Activated CD8-positive, alpha-beta memory T cell treated with anti-CD3 and anti-CD28 coated beads, Interleukin-2, amount 50 U/mL, for 1 hour (primary cell): ENCODE data around the gene UBE2U.
"Not testable (repeated sequence)": the region's sequence is repeated elsewhere in the genome, so short reads cannot be mapped to it uniquely, and the experiment has no call there.

Experiments
- DNase-seq: peaks from one replicate; pipeline ENCODE4 v3.0.0-alpha.2; 2020; ENCODE audit errors: extremely low read depth

The UBE2U gene

GRCh38 chr1:64240206-64240605 is 36.8 kb downstream of the UBE2U start:
- DNase-seq, result no peak

DNA sequence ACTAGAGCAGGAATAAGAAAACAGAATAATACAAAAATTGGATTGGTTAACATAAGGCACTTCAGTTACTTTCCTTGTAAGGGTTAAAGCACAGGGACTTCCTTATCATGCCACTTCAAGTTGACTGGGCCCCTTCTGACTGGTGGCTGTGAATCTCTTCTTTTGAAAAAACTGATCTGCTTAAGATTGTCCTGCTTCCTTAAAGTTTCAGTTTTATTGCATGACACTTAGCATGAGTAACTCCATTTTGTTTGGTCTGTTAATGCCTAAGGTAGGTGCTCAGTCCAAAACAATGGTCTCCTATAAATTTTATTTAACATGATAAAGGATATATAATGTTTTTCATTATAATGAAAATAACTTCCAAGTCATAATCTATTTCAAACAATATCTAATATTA is 37.6 kb downstream of the UBE2U start:
- no peak for DNase-seq

DNA sequence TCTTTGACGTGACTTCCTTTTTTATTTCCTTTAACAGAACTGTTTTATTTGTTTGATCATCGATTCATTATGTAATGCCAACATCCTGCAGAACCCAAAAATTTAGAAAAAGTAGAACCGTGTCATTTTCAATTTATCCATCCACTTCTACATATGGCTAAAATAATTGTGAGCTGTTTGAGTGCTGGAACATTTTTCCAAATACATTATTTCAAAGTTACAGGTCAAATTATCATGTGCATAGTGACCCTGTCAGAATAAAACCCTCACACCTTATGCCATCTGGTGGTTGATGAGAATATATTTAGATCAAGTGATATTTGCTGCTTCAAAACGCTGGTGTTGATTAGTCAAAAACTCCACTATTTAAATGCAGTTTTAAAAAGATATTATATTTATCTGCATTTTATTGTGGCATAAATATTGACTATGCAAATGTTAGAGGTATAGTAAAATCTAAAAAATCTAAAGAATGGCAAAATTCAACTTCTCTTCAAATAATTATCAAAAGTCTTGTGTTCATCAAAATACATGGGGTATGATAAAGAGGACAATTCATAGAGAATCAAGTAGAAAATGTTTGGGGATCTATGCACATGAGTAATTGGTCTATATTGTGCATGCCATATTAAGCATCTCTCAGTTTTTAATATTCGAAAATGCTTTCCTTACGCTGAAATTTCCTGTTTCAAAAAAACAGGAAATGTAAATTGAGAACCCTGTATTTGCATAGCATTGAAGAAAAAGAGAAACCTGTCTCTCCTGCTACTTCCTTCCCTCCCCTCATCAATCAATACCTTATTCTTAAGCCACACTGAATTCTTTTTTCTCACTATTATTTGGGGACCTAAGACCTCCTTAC is 39.7 kb downstream of the UBE2U start:
- DNase-seq, result no peak

GRCh38 chr1:64243757-64244080 is 40.3 kb downstream of the UBE2U start:
- DNase-seq, result no peak

GRCh38 chr1:64245495-64245894 is 42.1 kb downstream of the UBE2U start:
- DNase-seq, result no peak

- no peak for DNase-seq
These were observed 43.0 kb downstream of the UBE2U start for GRCh38 chr1:64246294-64246917.

DNA sequence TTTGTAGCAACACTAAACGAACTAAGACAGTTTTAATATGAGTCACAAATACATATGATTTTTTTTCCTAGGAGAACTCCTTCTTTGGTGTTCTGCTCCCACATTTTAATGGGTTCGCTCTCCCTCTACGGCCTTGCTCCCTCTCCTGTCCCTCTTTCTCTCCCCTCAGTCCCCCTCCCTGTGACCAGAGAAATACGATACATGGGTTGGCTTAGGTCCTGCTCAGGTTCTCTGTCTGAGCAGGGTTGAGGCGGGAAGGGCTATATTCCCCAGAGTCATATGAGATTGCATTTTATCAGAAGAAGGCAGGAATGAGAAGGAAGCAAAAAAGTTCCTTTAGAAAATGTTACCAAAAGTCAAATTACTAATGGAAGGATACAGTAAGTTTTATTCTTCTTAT is 44.6 kb downstream of the UBE2U start:
- DNase-seq, result no peak

DNA sequence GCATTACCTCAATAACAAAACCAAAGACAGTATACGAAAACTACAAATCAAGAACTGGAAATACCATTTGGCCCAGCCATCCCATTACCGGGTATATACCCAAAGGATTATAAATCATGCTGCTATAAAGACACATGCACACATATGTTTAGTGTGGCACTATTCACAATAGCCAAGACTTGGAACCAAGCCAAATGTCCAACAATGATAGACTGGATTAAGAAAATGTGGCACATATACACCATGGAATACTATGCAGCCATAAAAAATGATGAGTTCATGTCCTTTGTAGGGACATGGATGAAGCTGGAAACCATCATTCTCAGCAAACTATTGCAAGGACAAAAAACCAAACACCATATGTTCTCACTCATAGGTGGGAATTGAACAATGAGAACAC is 47.0 kb downstream of the UBE2U start:
- DNase-seq, result not testable (repeated sequence)

DNA sequence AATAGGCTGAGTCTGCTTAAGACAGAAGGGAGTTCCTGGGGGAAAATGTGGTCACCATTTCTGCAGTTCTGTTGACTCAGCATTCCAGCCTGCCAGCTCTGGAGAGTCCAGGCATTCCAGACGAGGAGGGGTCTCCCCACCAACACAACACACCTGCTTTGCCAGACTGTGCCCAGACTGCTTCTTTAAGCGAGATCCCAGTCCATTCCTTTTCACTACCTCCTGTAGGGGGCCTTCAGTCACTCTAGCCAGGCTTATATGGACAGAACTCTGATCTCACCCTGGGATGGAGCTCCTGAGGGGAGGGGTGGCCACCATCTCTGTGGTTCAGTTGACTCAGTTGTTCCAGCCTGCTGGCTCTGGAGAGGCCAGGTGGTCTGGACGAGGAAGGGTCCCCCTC is 48.5 kb downstream of the UBE2U start:
- DNase-seq, result no peak

- not testable (repeated sequence) for DNase-seq
These were observed 53.8 kb downstream of the UBE2U start for GRCh38 chr1:64257233-64257632.

DNA sequence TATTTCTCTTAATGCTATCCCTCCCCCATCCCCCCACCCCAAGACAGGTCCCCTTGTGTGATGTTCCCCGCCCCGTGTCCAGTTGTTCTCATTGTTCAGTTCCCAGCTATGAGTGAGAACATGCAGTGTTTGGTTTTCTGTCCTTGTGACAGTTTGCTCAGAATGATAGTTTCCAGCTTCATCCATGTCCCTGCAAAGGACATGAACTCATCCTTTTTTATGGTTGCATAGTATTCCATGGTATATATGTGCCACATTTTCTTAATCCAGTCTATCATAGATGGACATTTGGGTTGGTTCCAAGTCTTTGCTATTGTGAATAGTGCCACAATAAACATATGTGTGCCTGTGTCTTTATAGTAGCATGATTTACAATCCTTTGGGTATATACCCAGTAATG is 55.0 kb downstream of the UBE2U start:
- not testable (repeated sequence) for DNase-seq

GRCh38 chr1:64263335-64263734 is 59.9 kb downstream of the UBE2U start:
- DNase-seq, result no peak

DNA sequence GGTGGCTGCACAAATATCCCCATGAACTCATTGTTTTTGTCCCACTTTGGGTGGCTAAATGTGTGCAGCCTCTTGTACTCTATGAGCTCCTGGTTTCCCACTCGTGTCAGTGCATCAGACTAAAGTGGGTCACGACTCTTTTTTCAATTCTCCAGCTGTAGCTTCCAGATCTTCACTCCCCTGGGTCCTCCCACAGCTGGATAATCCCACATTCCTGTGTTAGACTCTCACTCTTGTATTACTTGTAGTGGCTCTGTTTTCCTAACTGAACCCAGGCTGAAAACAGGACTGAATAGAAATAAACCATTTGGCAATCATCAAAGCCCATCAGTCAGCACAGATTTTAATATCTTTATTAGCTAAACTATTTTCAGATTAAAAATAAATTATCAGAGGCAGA is 60.4 kb downstream of the UBE2U start:
- no peak for DNase-seq

GRCh38 chr1:64265141-64265540 is 61.7 kb downstream of the UBE2U start:
- no peak for DNase-seq

- no peak for DNase-seq
These were observed 63.6 kb downstream of the UBE2U start for GRCh38 chr1:64266991-64267390.

DNA sequence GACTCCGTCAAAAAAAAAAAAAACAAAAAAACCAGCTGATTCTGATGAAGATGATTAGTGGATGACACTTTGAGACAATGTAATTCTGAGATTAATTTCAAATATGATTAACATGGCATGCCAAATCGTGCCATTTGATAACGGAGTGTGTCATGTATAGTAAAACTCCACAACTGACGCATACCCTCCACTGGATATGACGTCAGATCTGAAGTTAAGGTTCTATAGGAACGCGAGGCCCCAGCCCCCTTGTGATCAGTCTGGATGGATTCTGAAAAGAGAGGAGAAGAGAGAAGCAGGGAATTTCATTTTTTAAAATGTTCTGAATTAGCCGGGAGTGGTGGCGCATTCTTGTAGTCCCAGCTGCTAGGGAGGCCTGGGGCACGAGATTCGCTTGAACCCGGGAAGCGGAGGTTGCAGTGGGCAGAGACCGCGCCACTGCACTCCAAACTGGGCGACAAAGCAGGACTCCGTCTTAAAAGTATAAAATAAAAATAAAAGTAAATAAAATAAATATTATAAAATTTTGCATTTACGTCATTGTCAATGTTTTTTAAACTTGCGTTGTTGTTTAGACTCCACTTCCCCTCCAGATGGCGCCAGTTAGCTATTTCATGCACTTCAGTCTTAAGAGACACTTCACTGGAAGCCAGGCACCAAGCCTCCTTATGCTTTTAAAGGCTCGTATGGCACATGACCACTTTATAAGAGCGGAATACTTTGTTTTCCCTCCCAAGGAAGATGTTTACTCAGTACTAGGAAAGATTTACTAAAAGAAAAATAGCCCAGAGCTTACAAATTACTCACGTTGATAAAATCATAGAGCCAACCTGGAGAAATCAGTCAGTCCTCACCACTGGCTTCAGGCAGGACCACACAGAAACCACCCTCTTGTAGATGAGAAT is 65.5 kb downstream of the UBE2U start:
- peak; percentile 50 for DNase-seq

GRCh38 chr1:64269558-64269884 is 66.1 kb downstream of the UBE2U start:
- no peak for DNase-seq

- DNase-seq, result no peak
These were observed 76.6 kb downstream of the UBE2U start for GRCh38 chr1:64280001-64280400.

- no peak for DNase-seq
These were observed 78.9 kb downstream of the UBE2U start for GRCh38 chr1:64282351-64282750.

GRCh38 chr1:64287071-64287470 is 83.6 kb downstream of the UBE2U start:
- DNase-seq, result no peak

DNA sequence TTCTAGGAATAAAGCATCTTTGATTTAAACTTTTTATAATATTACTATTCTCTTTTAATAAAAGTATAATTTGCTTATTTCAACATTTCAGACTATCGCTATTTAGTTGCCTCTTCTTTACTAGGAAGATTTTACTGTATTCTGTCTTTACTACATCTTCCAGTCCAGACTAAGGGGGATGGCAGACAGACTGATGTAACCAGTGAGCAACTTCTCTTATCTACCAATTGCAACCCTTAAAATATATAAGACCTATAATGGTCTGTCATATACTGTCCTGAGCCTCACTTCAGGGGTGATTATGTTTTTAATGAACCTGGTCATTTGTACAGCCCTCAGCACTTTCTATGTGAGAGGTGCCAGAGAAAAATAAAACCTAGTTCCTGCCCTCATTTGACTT is 87.0 kb downstream of the UBE2U start:
- no peak for DNase-seq

GRCh38 chr1:64291931-64292330 is 88.5 kb downstream of the UBE2U start:
- DNase-seq, result no peak

DNA sequence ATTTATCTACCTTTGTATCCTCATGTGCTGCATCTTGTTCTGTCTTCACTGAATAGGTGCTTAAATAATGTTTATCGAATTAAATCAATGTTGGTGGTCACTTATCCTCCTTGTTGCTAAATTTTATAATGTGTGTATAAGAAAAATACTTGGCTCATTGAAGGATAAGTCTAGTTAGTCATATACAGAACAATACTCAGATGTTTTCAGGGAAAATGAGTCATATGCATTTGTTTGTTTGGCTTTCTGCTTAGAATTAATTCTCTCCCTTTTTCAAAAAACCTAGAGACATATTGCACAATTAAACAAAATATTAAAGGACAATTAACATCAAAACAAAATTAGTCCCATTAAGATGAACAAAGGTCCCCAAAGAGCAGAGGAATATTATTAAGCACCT is 89.0 kb downstream of the UBE2U start:
- no peak for DNase-seq
